ENCODE results near the gene IFNGR2. TPM values are rescaled to one million over a fixed set of nuclear protein-coding genes. Genes with fewer than 3 reads are reported as not detected.
A peak's percentile ranks its signal among the peaks of the same experiment; 100 is the strongest.

IFNGR2 gene, protein sequence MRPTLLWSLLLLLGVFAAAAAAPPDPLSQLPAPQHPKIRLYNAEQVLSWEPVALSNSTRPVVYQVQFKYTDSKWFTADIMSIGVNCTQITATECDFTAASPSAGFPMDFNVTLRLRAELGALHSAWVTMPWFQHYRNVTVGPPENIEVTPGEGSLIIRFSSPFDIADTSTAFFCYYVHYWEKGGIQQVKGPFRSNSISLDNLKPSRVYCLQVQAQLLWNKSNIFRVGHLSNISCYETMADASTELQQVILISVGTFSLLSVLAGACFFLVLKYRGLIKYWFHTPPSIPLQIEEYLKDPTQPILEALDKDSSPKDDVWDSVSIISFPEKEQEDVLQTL
- total RNA-seq: 10 to 100 TPM; 25.4 to 67.6 (median 58.3) TPM

- Histone ChIP-seq H3K27me3 (no peaks in the 10 kb centered on the region), H3K4me1 (no peaks in the 10 kb centered on the region), H3K9me3 (no peaks in the 10 kb centered on the region), H3K4me3 (peak within 1 kb of the TSS; percentile 60 to 91), H3K27ac (peak within 1 kb of the TSS; percentile 83 to 93), H3K36me3 (no peaks in the 10 kb centered on the region)
- intact Hi-C loops (cut with DNase I; ENCODE audit: low total_unique reads): no loop called here
- DNase-seq: peak in 1 of 2 donors; percentile 48
- peak in 1 of 2 donors; percentile 40 for TF ChIP-seq POLR2A (IDR thresholded peaks at IDR 0.05)
- TF ChIP-seq CTCF (IDR thresholded peaks at IDR 0.05): no peak
These were observed at the start of gene IFNGR2 for GRCh38 chr21:33403128-33403785. Gene IFNGR2, plus strand, starts transcription at chr21:33403413. Its CDS starts 131 bp downstream, at chr21:33403544.

- TF ChIP-seq POLR2A (IDR thresholded peaks at IDR 0.05): no peak
- TF ChIP-seq CTCF (IDR thresholded peaks at IDR 0.05): no peak
- Histone ChIP-seq H3K9me3 (no peaks in the 10 kb centered on the region), H3K27ac (no peak overlapping the region), H3K4me1 (peaks cover 0 to 5% of the 10 kb centered on the region in 2 donors), H3K36me3 (no peaks in the 10 kb centered on the region), H3K4me3 (no peak overlapping the region), H3K27me3 (no peaks in the 10 kb centered on the region)
- no peak for DNase-seq
- intact Hi-C loops (cut with DNase I; ENCODE audit: low total_unique reads): no loop called here
These were observed 47.9 kb upstream of the IFNGR2 start for GRCh38 chr21:33355355-33355754.

GRCh38 chr21:33355996-33356395, 47.2 kb upstream of the IFNGR2 start:
- Histone ChIP-seq H3K36me3 (no peaks in the 10 kb centered on the region), H3K4me3 (no peak overlapping the region), H3K27me3 (no peaks in the 10 kb centered on the region), H3K27ac (no peak overlapping the region), H3K9me3 (no peaks in the 10 kb centered on the region), H3K4me1 (peaks cover 0 to 5% of the 10 kb centered on the region in 2 donors)
- intact Hi-C loops (cut with DNase I; ENCODE audit: low total_unique reads): no loop called here
- no peak for DNase-seq
- TF ChIP-seq POLR2A (IDR thresholded peaks at IDR 0.05) (no peak), CTCF (IDR thresholded peaks at IDR 0.05) (no peak)

DNA sequence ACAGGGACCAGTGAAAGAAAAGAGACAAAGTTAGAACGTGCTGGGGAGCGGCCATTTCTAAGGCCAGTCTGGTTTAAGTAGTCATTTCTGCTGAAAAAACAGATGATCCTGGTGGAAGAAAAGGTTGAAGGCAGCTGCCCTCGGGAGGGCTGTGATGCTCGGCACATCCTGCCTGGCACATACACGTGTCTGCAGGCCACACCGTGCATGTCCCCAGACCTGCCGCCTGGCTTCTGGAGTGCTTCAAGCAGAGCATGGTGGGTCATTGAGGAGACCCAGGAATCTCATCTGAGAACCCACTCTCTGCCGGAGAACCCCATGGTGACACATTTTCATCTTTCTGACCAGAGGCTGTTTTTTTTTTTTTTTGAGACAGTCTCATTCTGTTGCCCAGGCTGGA, 46.0 kb upstream of the IFNGR2 start:
- H3K4me3 ChIP-seq: no peak overlapping the region
- no peak for DNase-seq
- TF ChIP-seq POLR2A (IDR thresholded peaks at IDR 0.05) (no peak), CTCF (IDR thresholded peaks at IDR 0.05) (no peak)
- no peaks in the 10 kb centered on the region for H3K36me3 ChIP-seq
- intact Hi-C loops (cut with DNase I; ENCODE audit: low total_unique reads): no loop called here
- H3K4me1 ChIP-seq: peaks cover 0 to 11% of the 10 kb centered on the region in 2 donors
- H3K27me3 ChIP-seq: no peaks in the 10 kb centered on the region
- H3K27ac ChIP-seq: no peak overlapping the region
- no peaks in the 10 kb centered on the region for H3K9me3 ChIP-seq

DNA sequence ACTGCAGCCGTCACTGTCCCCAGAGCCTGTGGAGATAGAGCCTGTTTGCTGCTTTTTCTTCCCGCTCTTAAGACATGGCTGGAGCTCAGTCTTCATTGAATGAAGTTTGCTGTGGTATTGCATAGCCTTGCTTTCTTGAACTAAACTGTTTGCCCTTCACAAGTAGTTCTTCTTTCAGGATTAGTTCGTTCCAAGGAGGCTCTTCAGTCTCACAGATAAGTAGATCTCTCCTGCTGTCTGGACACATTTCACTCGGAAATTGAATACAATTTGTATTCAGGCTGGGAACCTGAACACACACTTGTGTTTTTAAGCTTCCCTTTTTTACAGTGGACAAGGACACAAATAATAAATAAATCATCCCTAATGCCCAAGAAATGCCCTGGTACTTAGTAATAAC, 43.8 kb upstream of the IFNGR2 start:
- Histone ChIP-seq H3K27ac (peak overlapping the region; percentile 58 to 75), H3K36me3 (no peaks in the 10 kb centered on the region), H3K27me3 (no peaks in the 10 kb centered on the region), H3K4me3 (no peak overlapping the region), H3K4me1 (peaks cover 0 to 13% of the 10 kb centered on the region in 2 donors), H3K9me3 (no peaks in the 10 kb centered on the region)
- DNase-seq: no peak
- TF ChIP-seq POLR2A (IDR thresholded peaks at IDR 0.05): no peak
- no peak for TF ChIP-seq CTCF (IDR thresholded peaks at IDR 0.05)
- intact Hi-C loops (cut with DNase I; ENCODE audit: low total_unique reads): no loop called here
